Right lobe of liver (tissue), 4 donors: Measurements from ENCODE around the gene CCDC92.

Source experiments
- POLR2A ChIP-seq: fragments of 450-650 bp; IDR thresholded peaks from one replicate; pipeline ENCODE4 v1.6.1; 2017; ENCODE audit warnings: antibody characterized with exemption, mild to moderate bottlenecking
- TF ChIP-seq, protein P1 (sequence below), 4 donors: fragments of 200-600 bp in 3 of 4; fragments of 450-650 bp in 1 of 4; IDR thresholded peaks; one replicate each; pipeline versions ENCODE4 v1.5.1 to v1.8.0; 2016 to 2022; ENCODE audit warnings: antibody characterized with exemption in 4 of 4, mild to moderate bottlenecking in 2 of 4
- donor health status: DM: no; HTN: no; CAD: no.
- donor health status: DM: no; HTN: no; CAD: no.
- donor health status: DM: no; HTN: yes; CAD: no.

DNA sequence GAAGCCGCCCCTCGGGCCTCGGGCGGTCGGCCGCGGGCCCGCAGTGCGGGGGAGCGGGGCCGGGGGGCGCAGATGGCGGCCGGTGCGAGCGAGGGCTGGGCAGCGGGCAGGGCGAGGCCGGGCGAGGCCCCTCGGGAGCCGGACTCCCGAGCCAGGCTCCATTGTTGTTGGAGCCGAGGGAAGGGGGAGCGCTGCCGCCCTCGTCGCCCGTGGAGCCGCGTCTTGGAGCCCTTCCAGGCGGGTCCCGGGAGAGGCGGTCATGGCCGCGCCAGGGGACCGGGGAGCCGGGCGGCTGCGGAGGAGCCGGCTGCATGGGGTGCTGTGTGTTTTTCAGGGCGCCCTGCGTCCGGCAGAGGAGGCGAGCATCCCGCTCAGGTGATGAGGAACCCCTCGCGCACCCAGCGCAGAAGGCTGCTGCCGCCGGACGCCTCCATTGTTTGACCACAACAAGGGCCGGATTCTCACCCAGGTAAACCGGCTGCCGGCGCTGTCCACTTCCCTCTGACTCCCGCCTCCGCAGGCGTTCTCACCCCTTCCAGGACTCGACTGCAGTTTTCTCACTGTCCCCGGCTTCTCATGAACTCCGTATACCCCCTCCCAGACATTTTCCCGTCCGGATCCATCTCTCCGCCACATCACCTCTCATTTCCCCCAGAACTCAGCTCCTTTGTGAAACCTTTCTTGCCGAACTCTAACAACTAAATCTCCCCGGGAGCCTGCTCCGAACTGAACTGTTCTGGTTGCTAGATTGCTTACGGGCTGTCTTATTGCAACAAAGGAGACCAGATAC is 1.1 kb upstream of the CCDC92 start:
- TF ChIP-seq, protein P1, sequence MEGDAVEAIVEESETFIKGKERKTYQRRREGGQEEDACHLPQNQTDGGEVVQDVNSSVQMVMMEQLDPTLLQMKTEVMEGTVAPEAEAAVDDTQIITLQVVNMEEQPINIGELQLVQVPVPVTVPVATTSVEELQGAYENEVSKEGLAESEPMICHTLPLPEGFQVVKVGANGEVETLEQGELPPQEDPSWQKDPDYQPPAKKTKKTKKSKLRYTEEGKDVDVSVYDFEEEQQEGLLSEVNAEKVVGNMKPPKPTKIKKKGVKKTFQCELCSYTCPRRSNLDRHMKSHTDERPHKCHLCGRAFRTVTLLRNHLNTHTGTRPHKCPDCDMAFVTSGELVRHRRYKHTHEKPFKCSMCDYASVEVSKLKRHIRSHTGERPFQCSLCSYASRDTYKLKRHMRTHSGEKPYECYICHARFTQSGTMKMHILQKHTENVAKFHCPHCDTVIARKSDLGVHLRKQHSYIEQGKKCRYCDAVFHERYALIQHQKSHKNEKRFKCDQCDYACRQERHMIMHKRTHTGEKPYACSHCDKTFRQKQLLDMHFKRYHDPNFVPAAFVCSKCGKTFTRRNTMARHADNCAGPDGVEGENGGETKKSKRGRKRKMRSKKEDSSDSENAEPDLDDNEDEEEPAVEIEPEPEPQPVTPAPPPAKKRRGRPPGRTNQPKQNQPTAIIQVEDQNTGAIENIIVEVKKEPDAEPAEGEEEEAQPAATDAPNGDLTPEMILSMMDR (IDR thresholded peaks at IDR 0.05) = no peak
- TF ChIP-seq POLR2A = no peak
